ENCODE data around the gene TSEN15.

Gene TSEN15

DNA sequence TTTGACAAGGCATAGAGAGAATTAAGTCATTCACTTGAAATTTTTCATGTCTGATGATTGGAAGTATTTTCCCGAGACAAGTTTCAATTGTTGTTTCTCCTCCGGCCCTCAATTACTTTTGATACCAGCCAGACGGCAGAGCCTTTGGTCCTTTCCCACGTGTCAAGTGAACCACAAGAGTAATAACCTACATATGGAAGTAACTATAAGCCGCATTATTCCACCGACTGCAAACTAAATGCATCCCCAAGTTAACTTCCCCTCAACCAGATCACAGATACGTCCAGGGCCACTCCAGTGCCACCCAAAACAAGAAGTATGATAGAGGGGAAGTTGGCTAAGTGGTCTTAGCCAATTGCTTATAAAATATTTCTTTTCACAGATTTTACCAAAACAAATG lies 34.2 kb upstream of the TSEN15 start:
- Histone ChIP-seq H3K79me2 (ENCODE audit: low read length) (no peaks in the 10 kb centered on the region), H3K9me3 (ENCODE audit: insufficient read depth, low read length) (no peaks in the 10 kb centered on the region), H3K27ac (ENCODE audit: low read length) (no peak overlapping the region), H3K4me3 (ENCODE audit: low read length) (no peak overlapping the region), H3K27me3 (ENCODE audit: low read depth, low read length) (0 out of 2 replicates have a peak, but pooled peaks cover 4% of the 10 kb centered on the region), H4K20me1 (ENCODE audit: insufficient read depth, low read length) (no peaks in the 10 kb centered on the region), H3K36me3 (replicated peaks; ENCODE audit: low read depth, low read length) (no peaks in the 10 kb centered on the region), H3K4me1 (ENCODE audit: low read length) (no peaks in the 10 kb centered on the region), H3K9ac (ENCODE audit: low read length) (no peak overlapping the region), H2AFZ (ENCODE audit: low read depth, low read length) (no peak overlapping the region), H3K4me2 (ENCODE audit: low read length) (no peak overlapping the region)
- TF ChIP-seq, protein P1, sequence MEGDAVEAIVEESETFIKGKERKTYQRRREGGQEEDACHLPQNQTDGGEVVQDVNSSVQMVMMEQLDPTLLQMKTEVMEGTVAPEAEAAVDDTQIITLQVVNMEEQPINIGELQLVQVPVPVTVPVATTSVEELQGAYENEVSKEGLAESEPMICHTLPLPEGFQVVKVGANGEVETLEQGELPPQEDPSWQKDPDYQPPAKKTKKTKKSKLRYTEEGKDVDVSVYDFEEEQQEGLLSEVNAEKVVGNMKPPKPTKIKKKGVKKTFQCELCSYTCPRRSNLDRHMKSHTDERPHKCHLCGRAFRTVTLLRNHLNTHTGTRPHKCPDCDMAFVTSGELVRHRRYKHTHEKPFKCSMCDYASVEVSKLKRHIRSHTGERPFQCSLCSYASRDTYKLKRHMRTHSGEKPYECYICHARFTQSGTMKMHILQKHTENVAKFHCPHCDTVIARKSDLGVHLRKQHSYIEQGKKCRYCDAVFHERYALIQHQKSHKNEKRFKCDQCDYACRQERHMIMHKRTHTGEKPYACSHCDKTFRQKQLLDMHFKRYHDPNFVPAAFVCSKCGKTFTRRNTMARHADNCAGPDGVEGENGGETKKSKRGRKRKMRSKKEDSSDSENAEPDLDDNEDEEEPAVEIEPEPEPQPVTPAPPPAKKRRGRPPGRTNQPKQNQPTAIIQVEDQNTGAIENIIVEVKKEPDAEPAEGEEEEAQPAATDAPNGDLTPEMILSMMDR (IDR thresholded peaks at IDR 0.05; ENCODE audit: low read depth, low read length), result no peak
- TF ChIP-seq EZH2phosphoT487 (IDR thresholded peaks at IDR 0.05; ENCODE audit: low read depth), result no peak

DNA sequence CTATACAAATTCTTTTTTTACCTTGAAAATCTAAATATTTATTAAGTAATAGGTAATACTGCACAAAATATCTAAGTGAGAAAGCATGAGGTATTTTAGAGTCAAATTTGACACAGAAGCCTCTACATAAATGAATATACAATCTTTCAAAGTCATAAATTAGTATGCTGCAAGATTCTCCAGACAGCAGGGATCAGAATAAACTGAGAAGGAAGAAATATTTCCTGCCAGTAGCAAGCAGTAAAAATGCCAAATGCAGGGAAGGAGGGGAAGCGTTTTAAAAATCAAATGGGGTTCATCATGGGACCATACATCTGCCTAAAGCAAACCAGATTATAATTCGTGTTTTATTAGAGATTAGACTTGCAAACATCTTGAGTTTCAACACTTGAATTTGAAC lies 32.9 kb upstream of the TSEN15 start:
- no peaks in the 10 kb centered on the region for H3K36me3 ChIP-seq (replicated peaks; ENCODE audit: low read depth, low read length)
- H3K27me3 ChIP-seq (ENCODE audit: low read depth, low read length), result 0 out of 2 replicates have a peak, but pooled peaks cover 4% of the 10 kb centered on the region
- no peak for TF ChIP-seq EZH2phosphoT487 (IDR thresholded peaks at IDR 0.05; ENCODE audit: low read depth)
- TF ChIP-seq, protein P1 (IDR thresholded peaks at IDR 0.05; ENCODE audit: low read depth, low read length), result no peak
- no peaks in the 10 kb centered on the region for H3K79me2 ChIP-seq (ENCODE audit: low read length)
- H3K4me1 ChIP-seq (ENCODE audit: low read length), result no peaks in the 10 kb centered on the region
- no peak overlapping the region for H3K9ac ChIP-seq (ENCODE audit: low read length)
- no peaks in the 10 kb centered on the region for H3K9me3 ChIP-seq (ENCODE audit: insufficient read depth, low read length)
- no peaks in the 10 kb centered on the region for H4K20me1 ChIP-seq (ENCODE audit: insufficient read depth, low read length)
- no peak overlapping the region for H3K4me3 ChIP-seq (ENCODE audit: low read length)
- H2AFZ ChIP-seq (ENCODE audit: low read depth, low read length), result no peak overlapping the region
- no peak overlapping the region for H3K27ac ChIP-seq (ENCODE audit: low read length)
- no peak overlapping the region for H3K4me2 ChIP-seq (ENCODE audit: low read length)

DNA sequence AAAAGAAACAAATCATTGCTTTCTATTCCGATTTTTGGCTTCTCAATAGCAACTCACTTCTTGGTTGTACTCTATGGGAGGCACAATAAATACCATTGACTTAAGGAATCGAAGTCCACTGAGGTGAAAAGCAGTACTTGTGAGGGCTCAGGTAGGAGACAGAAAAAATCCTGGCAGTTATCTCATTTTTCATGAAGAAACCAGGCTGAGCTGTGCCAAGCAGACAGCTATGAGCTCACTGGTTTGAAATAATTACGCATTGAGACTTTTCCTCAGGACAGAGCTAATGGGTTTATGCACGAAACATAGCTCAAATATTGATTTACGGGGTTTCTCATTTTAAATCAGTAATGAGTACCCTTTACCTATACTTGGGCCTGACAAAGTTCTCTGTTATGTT lies 32.5 kb upstream of the TSEN15 start:
- Histone ChIP-seq H2AFZ (ENCODE audit: low read depth, low read length) (no peak overlapping the region), H4K20me1 (ENCODE audit: insufficient read depth, low read length) (no peaks in the 10 kb centered on the region), H3K27me3 (ENCODE audit: low read depth, low read length) (0 out of 2 replicates have a peak, but pooled peaks cover 2% of the 10 kb centered on the region), H3K4me3 (ENCODE audit: low read length) (no peak overlapping the region), H3K79me2 (ENCODE audit: low read length) (no peaks in the 10 kb centered on the region), H3K9me3 (ENCODE audit: insufficient read depth, low read length) (no peaks in the 10 kb centered on the region), H3K4me2 (ENCODE audit: low read length) (no peak overlapping the region), H3K4me1 (ENCODE audit: low read length) (no peaks in the 10 kb centered on the region), H3K9ac (ENCODE audit: low read length) (no peak overlapping the region), H3K27ac (ENCODE audit: low read length) (no peak overlapping the region), H3K36me3 (replicated peaks; ENCODE audit: low read depth, low read length) (no peaks in the 10 kb centered on the region)
- no peak for TF ChIP-seq EZH2phosphoT487 (IDR thresholded peaks at IDR 0.05; ENCODE audit: low read depth)
- TF ChIP-seq, protein P1 (IDR thresholded peaks at IDR 0.05; ENCODE audit: low read depth, low read length), result no peak

DNA sequence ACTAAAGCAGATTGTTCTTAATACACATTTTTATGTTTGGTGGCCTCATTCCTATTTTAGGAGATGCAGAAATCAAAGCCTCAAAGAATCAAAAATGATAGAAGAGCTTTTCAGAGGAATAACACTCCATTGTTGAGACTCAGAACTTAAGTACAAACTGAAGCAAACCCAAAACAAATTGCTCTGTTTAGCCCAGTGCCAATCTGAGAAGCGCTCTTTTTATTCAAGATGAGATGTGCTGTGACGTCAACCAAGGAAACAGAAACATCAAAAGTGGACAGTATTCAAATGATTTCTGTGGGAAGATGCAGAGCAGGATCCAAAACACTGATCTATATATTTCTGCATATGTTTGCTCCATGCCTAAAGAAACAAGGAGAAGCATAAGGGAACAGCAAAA lies 32.0 kb upstream of the TSEN15 start:
- H3K9ac ChIP-seq (ENCODE audit: low read length), result no peak overlapping the region
- H3K27me3 ChIP-seq (ENCODE audit: low read depth, low read length), result no peaks in the 10 kb centered on the region
- no peak overlapping the region for H3K4me3 ChIP-seq (ENCODE audit: low read length)
- H3K9me3 ChIP-seq (ENCODE audit: insufficient read depth, low read length), result no peaks in the 10 kb centered on the region
- H3K36me3 ChIP-seq (replicated peaks; ENCODE audit: low read depth, low read length), result no peaks in the 10 kb centered on the region
- no peaks in the 10 kb centered on the region for H3K79me2 ChIP-seq (ENCODE audit: low read length)
- H3K4me1 ChIP-seq (ENCODE audit: low read length), result no peaks in the 10 kb centered on the region
- H3K27ac ChIP-seq (ENCODE audit: low read length), result no peak overlapping the region
- no peaks in the 10 kb centered on the region for H4K20me1 ChIP-seq (ENCODE audit: insufficient read depth, low read length)
- TF ChIP-seq, protein P1 (IDR thresholded peaks at IDR 0.05; ENCODE audit: low read depth, low read length), result no peak
- no peak for TF ChIP-seq EZH2phosphoT487 (IDR thresholded peaks at IDR 0.05; ENCODE audit: low read depth)
- no peak overlapping the region for H2AFZ ChIP-seq (ENCODE audit: low read depth, low read length)
- H3K4me2 ChIP-seq (ENCODE audit: low read length), result no peak overlapping the region
